Astrocyte (in vitro differentiated cells and primary cell): ENCODE results near the gene MRPL48.

Experiments
- EZH2 ChIP-seq: IDR thresholded peaks from 2 replicates; pipeline ENCODE4 v1.6.1; 2012; ENCODE audit warnings: mild to moderate bottlenecking, low read length, inconsistent platforms; ENCODE audit not compliant: insufficient read depth
- TF ChIP-seq, protein P1 (sequence below): IDR thresholded peaks from 2 replicates; pipeline ENCODE4 v1.5.1; 2011; ENCODE audit warnings: low read depth, mild to moderate bottlenecking, inconsistent platforms, low read length, moderate library complexity; ENCODE audit not compliant: insufficient read depth

DNA sequence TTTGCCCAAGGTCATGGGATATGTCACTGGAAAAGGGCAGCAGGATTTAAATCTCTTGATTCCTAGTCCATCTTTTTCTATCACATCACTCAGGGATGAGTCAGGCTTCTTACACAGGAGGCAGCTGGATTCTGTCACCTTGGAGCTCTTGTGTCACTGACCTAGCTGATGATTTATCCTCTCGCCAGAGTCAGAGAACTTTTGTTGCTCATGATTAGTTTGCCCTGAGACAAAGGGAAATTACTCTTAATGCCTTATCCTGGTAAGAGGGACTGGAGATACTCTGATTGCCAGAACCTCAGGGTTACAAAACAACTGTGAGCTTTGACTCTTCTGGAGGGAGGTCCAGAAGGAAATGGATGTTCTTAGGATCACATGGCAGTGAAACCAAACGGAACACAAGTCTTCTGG is 78.9 kb downstream of the MRPL48 start:
- TF ChIP-seq, protein P1, sequence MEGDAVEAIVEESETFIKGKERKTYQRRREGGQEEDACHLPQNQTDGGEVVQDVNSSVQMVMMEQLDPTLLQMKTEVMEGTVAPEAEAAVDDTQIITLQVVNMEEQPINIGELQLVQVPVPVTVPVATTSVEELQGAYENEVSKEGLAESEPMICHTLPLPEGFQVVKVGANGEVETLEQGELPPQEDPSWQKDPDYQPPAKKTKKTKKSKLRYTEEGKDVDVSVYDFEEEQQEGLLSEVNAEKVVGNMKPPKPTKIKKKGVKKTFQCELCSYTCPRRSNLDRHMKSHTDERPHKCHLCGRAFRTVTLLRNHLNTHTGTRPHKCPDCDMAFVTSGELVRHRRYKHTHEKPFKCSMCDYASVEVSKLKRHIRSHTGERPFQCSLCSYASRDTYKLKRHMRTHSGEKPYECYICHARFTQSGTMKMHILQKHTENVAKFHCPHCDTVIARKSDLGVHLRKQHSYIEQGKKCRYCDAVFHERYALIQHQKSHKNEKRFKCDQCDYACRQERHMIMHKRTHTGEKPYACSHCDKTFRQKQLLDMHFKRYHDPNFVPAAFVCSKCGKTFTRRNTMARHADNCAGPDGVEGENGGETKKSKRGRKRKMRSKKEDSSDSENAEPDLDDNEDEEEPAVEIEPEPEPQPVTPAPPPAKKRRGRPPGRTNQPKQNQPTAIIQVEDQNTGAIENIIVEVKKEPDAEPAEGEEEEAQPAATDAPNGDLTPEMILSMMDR, result no peak
- TF ChIP-seq EZH2, result no peak
